DMS53 (cell line): Measurements from ENCODE around the gene C19orf25.
"Not testable (repeated sequence)": the region's sequence is repeated elsewhere in the genome, so short reads cannot be mapped to it uniquely, and the experiment has no call there.

Experiments used
- DNase-seq: peaks from one replicate; lab custom pipeline; 2025; lab: John Stamatoyannopoulos, UW

Gene C19orf25

GRCh38 chr19:1481893-1482360 lies 2.9 kb upstream of the C19orf25 start:
- peak; percentile 42 for DNase-seq

GRCh38 chr19:1481224-1481892 lies 2.3 kb upstream of the C19orf25 start:
- no peak for DNase-seq

- not testable (repeated sequence) for DNase-seq
Measured at GRCh38 chr19:1477056-1477455, 2.0 kb downstream of the C19orf25 start.

- DNase-seq, result no peak
Measured at GRCh38 chr19:1475751-1476437, 3.1 kb downstream of the C19orf25 start.

- DNase-seq, result no peak
Measured at GRCh38 chr19:1474765-1475351, 4.2 kb downstream of the C19orf25 start.

DNA sequence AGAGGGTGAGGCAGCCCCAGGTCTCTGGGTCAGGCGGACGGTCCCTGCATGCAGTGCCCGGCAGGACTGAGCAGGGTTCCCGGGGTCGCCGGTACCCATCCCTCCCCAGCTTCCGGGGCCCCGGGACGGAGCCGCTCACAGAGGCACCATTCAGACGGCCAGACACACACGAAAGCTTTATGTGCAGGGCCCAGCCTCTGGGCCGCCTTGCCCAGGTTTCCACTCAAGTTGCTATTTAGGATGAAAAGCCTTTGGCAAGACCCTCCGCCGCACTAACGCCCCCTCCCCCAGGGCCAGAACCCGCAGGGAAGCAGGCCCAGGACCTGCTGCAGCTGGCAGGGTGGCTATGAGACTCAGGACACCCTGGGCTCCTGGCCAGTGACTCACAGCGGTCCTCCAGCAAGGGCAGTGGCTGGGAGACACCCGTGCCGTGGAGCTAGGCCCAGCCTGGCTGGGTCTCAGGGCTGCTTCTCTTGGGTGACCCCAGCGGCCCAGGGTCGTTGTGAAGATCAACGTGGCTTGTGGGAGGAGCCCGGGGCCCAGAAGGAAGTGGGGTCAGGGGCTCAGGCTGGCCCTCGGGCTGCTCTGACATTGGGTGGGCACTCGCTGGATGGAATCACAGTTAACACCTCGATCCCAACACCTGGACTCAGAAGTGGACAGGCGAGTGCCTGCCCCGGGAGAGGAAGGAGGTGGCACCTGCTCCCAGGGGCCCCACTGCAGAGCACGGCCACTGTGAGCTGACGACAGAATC lies 4.8 kb downstream of the C19orf25 start:
- no peak for DNase-seq

DNA sequence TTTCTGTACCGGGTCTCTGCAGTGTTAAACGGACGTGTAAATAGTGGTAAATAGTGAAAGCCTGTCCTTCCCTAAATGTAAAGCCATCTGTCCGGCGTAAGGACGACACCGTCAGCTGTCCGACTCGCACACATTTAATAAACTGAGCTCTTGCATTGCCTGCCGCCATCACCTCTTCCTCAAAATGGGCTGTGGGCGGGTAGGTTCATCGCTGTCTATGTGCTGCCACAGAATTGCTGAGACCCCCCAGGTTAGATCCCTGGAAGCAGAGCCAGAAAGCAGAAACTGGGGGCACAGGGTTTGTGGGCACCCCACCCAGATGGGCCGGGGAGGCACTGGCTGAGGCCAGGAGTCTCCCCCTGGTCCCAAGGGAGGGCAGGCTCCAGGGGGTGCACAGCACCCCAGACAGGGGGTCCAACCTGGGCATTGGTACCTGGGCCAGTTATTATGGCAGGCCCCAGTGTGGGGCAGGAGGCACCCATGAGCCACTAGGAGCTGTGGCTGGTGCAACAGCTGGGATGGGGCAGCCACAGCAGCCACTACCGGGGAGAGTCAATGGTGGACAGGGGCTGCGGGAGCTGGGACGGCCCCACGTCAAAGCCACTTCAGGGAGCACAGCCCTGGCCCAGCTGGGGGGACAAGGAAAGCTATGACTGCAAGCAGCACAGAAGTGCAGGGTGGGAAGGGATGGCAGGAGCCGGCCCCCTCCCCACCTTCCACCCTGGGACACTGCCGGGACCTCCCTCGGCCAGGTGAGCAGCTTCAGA lies 5.7 kb downstream of the C19orf25 start:
- no peak for DNase-seq

DNA sequence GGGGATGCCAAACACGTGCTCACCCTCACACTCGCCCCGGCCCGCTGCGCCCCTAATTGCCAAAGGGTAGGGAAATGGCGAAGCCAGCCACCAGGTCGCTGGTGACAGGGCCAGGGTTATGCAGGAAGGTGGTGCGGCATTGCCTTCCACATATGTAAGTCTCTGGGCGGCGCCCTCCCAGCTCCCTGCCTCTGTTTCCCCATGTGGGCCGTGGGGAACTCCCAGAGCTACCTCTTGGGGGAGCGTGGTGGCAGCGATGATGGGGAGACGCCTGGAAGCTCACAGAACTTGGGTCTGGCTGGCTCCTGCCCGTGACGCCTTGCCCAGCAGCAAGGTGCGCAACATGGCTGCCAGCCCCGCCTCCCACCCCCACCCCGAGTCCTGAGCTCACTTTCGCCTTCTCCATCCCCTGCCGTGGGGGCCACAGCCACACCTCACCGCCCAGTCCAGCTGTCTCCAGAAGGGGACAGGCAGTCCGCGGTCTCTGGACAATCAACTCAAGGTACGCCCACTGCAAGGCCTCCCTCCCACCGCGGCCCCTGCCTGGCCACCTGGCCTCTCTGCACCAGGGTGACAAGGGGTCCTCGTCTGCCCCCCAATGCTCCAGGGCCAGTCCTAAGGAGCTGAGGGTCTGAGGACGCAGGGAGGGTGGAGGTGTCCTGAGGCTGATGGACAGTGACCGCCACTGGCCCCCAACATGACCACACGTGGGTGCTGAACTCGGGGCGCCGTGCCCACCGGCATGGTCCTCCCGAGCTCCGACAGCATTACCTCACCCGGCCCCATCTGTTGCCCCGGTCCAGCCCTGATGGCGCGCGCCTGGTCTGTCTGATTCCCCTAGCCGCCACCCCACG lies 6.6 kb downstream of the C19orf25 start:
- DNase-seq, result peak; percentile 34

- peak; percentile 37 for DNase-seq
Measured at GRCh38 chr19:1471515-1472160, 7.4 kb downstream of the C19orf25 start.

DNA sequence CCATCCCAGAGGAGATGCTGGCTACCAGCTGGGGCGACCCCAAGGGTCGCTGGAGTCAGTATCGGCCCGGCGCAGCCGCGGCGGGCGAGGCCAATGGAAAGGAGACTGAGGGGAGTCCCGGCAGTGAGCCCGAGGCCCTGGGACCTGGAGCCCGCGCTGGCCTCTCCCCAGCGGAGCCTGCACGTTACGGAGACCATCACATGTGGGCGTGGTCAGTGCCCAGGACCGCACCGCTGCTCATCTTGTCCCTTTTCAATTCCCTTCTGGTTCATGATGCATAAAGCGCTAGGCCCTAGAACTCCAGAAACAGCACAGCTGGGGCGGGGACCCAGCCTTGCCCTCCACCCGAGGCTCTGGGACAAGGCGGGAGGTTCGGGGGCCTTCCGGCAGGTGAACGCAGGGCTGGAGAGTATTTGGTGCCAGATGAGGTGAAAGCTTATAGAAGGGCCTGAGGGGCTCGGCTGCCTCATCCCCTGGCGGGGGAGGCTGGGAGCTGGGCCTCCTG lies 8.0 kb downstream of the C19orf25 start:
- DNase-seq, result peak; percentile 62

- peak; percentile 43 for DNase-seq
Measured at GRCh38 chr19:1470305-1471009, 8.6 kb downstream of the C19orf25 start.

DNA sequence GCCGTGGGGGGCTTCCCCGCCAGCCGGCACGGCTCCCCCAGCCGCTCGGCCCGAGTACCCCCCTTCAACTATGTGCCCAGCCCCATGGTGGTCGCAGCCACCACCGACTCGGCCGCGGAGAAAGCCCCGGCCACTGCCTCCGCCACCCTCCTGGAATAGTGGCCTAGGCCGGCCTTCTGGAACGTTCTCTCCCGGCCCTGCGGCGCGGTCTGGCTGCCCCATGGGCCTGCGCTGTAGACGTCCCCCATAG lies 9.0 kb downstream of the C19orf25 start:
- DNase-seq, result no peak

GRCh38 chr19:1469255-1470054 lies 9.6 kb downstream of the C19orf25 start:
- DNase-seq, result peak; percentile 67

- DNase-seq, result peak; percentile 67
Measured at GRCh38 chr19:1468821-1469254, 10.2 kb downstream of the C19orf25 start.

DNA sequence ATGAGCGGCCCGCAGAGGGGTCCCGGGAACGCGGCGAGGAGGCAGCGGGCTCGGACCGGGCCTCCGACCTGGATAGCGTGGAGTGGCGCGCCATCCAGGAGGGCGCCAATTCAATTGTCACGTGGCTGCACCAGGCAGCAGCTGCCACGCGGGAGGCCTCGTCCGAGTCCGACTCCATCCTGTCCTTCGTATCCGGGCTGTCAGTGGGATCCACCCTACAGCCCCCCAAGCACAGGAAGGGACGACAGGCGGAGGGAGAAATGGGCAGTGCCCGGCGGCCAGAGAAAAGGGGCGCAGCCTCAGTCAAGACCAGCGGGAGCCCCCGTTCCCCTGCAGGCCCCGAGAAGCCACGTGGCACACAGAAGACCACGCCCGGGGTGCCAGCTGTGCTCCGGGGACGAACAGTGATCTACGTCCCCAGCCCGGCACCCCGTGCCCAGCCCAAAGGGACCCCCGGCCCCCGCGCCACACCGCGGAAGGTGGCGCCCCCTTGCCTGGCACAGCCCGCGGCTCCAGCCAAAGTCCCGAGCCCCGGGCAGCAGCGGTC lies 10.7 kb downstream of the C19orf25 start:
- DNase-seq, result no peak

- no peak for DNase-seq
Measured at GRCh38 chr19:1467490-1468273, 11.3 kb downstream of the C19orf25 start.

DNA sequence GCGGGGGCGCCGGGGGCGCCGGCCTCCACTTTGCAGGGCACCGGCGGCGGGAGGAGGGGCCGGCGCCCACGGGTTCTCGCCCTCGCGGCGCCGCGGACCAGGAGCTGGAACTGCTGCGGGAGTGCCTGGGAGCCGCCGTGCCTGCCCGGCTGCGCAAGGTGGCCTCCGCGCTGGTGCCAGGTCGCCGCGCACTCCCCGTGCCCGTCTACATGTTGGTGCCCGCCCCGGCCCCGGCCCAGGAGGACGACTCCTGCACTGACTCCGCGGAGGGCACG lies 11.9 kb downstream of the C19orf25 start:
- no peak for DNase-seq
